Trophoblast cell (in vitro differentiated cells and primary cell): ENCODE results near the gene ANXA4.

ENCODE experiments used
- DNase-seq, 2 donors: peaks; one replicate each; pipeline ENCODE4 v3.0.0-alpha.2; 2016
- H2AFZ ChIP-seq: 2 replicates; pipeline ENCODE4 v1.6.1; 2013; ENCODE audit warnings: low read length, moderate library complexity, mild to moderate bottlenecking; ENCODE audit not compliant: insufficient read depth, poor library complexity
- H2AK5ac ChIP-seq: 2 replicates; pipeline ENCODE4 v1.6.1; 2013; ENCODE audit warnings: mild to moderate bottlenecking, low read length
- H2BK120ac ChIP-seq: 2 replicates; pipeline ENCODE4 v1.6.1; 2013; ENCODE audit warnings: low read length, mild to moderate bottlenecking, moderate library complexity; ENCODE audit not compliant: insufficient read depth, poor library complexity
- H2BK12ac ChIP-seq: 2 replicates; pipeline ENCODE4 v1.6.1; 2013; ENCODE audit warnings: mild to moderate bottlenecking, low read length, moderate library complexity
- H2BK5ac ChIP-seq: 2 replicates; pipeline ENCODE4 v1.6.1; 2013; ENCODE audit warnings: low read length, low read depth, moderate library complexity, mild to moderate bottlenecking; ENCODE audit not compliant: poor library complexity
- H3K14ac ChIP-seq: 2 replicates; pipeline ENCODE4 v1.6.1; 2013; ENCODE audit warnings: mild to moderate bottlenecking, low read length
- H3K18ac ChIP-seq: 2 replicates; pipeline ENCODE4 v1.6.1; 2013; ENCODE audit warnings: mild to moderate bottlenecking, low read length
- H3K23ac ChIP-seq: 2 replicates; pipeline ENCODE4 v1.6.1; 2013; ENCODE audit warnings: low read length
- H3K27ac ChIP-seq: 2 replicates; pipeline ENCODE4 v1.5.1; 2013; ENCODE audit warnings: low read depth, mild to moderate bottlenecking, inconsistent platforms, low read length, moderate library complexity
- H3K27me3 ChIP-seq: 2 replicates; pipeline ENCODE4 v1.6.1; 2013; ENCODE audit warnings: inconsistent platforms, mild to moderate bottlenecking, low read length, moderate library complexity; ENCODE audit not compliant: insufficient read depth
- H3K36me3 ChIP-seq, 2 experiments: 1 replicate in 1 of 2; 2 replicates in 1 of 2; pipeline ENCODE4 v1.6.1; 2013; ENCODE audit warnings: low read length in 2 of 2, mild to moderate bottlenecking in 2 of 2, moderate library complexity in 1 of 2; ENCODE audit not compliant: insufficient read depth in 2 of 2, control insufficient read depth in 1 of 2
- H3K4ac ChIP-seq: 2 replicates; pipeline ENCODE4 v1.6.1; 2013; ENCODE audit warnings: low read depth, mild to moderate bottlenecking, low read length, moderate library complexity
- H3K4me1 ChIP-seq, 2 experiments: 1 replicate in 1 of 2; 2 replicates in 1 of 2; pipeline ENCODE4 v1.6.1; 2013; ENCODE audit warnings: low read length in 2 of 2, mild to moderate bottlenecking in 2 of 2, moderate library complexity in 1 of 2; ENCODE audit not compliant: insufficient read depth in 2 of 2, control insufficient read depth in 1 of 2
- H3K4me2 ChIP-seq: 2 replicates; pipeline ENCODE4 v1.6.1; 2013; ENCODE audit warnings: inconsistent platforms, mild to moderate bottlenecking, low read length, moderate library complexity
- H3K4me3 ChIP-seq: 2 replicates; pipeline ENCODE4 v1.5.1; 2013; ENCODE audit warnings: mild to moderate bottlenecking, low read depth, low read length, inconsistent platforms
- H3K79me1 ChIP-seq: one replicate; pipeline ENCODE4 v1.6.1; 2013; ENCODE audit warnings: low read length
- H3K79me2 ChIP-seq: 2 replicates; pipeline ENCODE4 v1.6.1; 2013; ENCODE audit warnings: low read length, mild to moderate bottlenecking; ENCODE audit not compliant: control insufficient read depth, insufficient read depth, poor library complexity
- H3K9ac ChIP-seq: 2 replicates; pipeline ENCODE4 v1.6.1; 2013; ENCODE audit warnings: mild to moderate bottlenecking, low read length
- H3K9me3 ChIP-seq: 2 replicates; pipeline ENCODE4 v1.6.1; 2013; ENCODE audit warnings: low read depth, mild to moderate bottlenecking, control low read depth, inconsistent platforms, low read length; ENCODE audit not compliant: insufficient read depth
- H4K12ac ChIP-seq: 2 replicates; pipeline ENCODE4 v1.6.1; 2013; ENCODE audit warnings: low read depth, mild to moderate bottlenecking, low read length, moderate library complexity
- H4K8ac ChIP-seq: 2 replicates; pipeline ENCODE4 v1.6.1; 2013; ENCODE audit warnings: low read depth, mild to moderate bottlenecking, low read length, moderate library complexity
- H4K91ac ChIP-seq: one replicate; pipeline ENCODE4 v1.6.1; 2013; ENCODE audit warnings: low read depth, mild to moderate bottlenecking, low read length, moderate library complexity
- WGBS: extraction: QIAGEN DNeasy Blood & Tissue Kit; methylation state at CpG from one replicate; pipeline ENCODE4 v1.1.7; 2013; ENCODE audit warnings: missing lambda C conversion rate; ENCODE audit not compliant: insufficient read length, insufficient coverage; ENCODE audit errors: extremely low coverage; 5-methylcytosine and 5-hydroxymethylcytosine counted together

ANXA4 gene

DNA sequence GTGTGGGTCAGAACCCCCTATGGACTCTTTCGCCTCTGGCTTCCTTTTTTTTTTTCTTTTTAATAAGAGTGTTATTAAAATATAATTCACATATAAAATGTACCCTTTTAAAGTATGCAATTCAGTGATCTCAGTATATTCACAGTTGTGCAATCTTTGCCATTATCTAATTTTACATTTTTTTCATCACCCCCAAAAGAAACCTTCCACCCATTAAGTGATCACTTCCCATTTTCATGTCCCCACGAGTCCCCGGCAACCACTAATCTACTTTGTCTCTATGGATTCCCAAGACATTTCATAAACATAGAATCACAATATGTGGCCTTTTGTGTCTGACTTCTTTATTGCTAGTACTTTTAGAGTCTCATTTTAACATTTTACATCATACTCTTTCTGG lies 38.7 kb upstream of the ANXA4 start:
- no peak overlapping the region for H4K8ac ChIP-seq
- H3K79me2 ChIP-seq: no peaks in the 10 kb centered on the region
- no peak overlapping the region for H3K4me2 ChIP-seq
- H3K4me1 ChIP-seq: no peaks in the 10 kb centered on the region
- no peak overlapping the region for H4K12ac ChIP-seq
- no peaks in the 10 kb centered on the region for H3K36me3 ChIP-seq
- no peak overlapping the region for H3K9ac ChIP-seq
- no peak overlapping the region for H2AK5ac ChIP-seq
- DNase-seq: no peak
- no peaks in the 10 kb centered on the region for H3K79me1 ChIP-seq
- H2BK12ac ChIP-seq: no peak overlapping the region
- H3K27me3 ChIP-seq: no peaks in the 10 kb centered on the region
- no peak overlapping the region for H2AFZ ChIP-seq
- H2BK120ac ChIP-seq: no peak overlapping the region
- H3K4me3 ChIP-seq: no peak overlapping the region
- no peak overlapping the region for H3K27ac ChIP-seq
- H4K91ac ChIP-seq: no peak overlapping the region
- no peak overlapping the region for H3K23ac ChIP-seq
- no peak overlapping the region for H3K4ac ChIP-seq
- no CpG with 5 or more reads among the region's 3 CpGs for WGBS
- no peak overlapping the region for H2BK5ac ChIP-seq
- no peak overlapping the region for H3K18ac ChIP-seq
- H3K14ac ChIP-seq: no peak overlapping the region
- H3K9me3 ChIP-seq: no peaks in the 10 kb centered on the region

DNA sequence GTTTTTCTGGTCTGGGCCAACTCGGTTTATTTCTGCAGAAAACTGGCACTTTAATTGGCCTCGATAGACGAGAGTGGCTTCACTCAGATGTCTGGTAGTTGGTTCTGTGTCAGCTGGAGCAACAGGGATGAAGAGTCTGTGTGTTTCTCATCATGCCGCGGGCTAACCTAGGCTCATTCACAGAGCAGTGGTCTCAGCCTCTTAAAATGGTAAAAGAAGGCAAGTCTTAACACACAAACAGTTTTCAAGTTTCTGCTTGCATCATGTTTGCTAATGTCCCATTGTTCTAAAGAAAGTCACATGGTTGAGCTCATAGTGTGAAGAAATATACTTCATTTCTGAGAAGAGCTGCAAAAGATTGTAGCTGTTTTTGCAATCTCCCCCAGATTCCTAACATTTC lies 37.5 kb upstream of the ANXA4 start:
- Histone ChIP-seq H2BK12ac (no peak overlapping the region), H3K27ac (no peak overlapping the region), H3K14ac (no peak overlapping the region), H4K8ac (no peak overlapping the region), H3K36me3 (no peaks in the 10 kb centered on the region), H3K27me3 (no peaks in the 10 kb centered on the region), H2BK5ac (no peak overlapping the region), H3K79me2 (no peaks in the 10 kb centered on the region), H4K91ac (no peak overlapping the region), H3K4me3 (no peak overlapping the region), H3K18ac (no peak overlapping the region), H2BK120ac (no peak overlapping the region), H3K4me2 (no peak overlapping the region), H3K9ac (no peak overlapping the region), H3K79me1 (peaks cover 2% of the 10 kb centered on the region), H2AFZ (no peak overlapping the region), H3K23ac (no peak overlapping the region), H4K12ac (no peak overlapping the region), H3K4ac (no peak overlapping the region), H3K4me1 (no peaks in the 10 kb centered on the region), H2AK5ac (no peak overlapping the region), H3K9me3 (no peaks in the 10 kb centered on the region)
- no CpG with 5 or more reads among the region's 5 CpGs for WGBS
- DNase-seq: peak in 1 of 2 donors; percentile 20

- Histone ChIP-seq H3K79me2 (no peaks in the 10 kb centered on the region), H3K4ac (no peak overlapping the region), H3K36me3 (no peaks in the 10 kb centered on the region), H3K27me3 (no peaks in the 10 kb centered on the region), H3K9me3 (no peaks in the 10 kb centered on the region), H4K8ac (no peak overlapping the region), H3K4me1 (no peaks in the 10 kb centered on the region), H3K23ac (no peak overlapping the region), H3K18ac (no peak overlapping the region), H2BK120ac (no peak overlapping the region), H3K4me2 (no peak overlapping the region), H3K4me3 (no peak overlapping the region), H4K91ac (no peak overlapping the region), H4K12ac (no peak overlapping the region), H2AFZ (no peak overlapping the region), H3K79me1 (peaks cover 2% of the 10 kb centered on the region), H3K27ac (peak overlapping the region; percentile 68), H2BK12ac (no peak overlapping the region), H3K14ac (no peak overlapping the region), H3K9ac (no peak overlapping the region), H2AK5ac (no peak overlapping the region), H2BK5ac (no peak overlapping the region)
- WGBS: no CpG with 5 or more reads among the region's 5 CpGs
- DNase-seq: peak in 1 of 2 donors; percentile 17
Observed at GRCh38 chr2:69709290-69709689, 32.6 kb upstream of the ANXA4 start.

DNA sequence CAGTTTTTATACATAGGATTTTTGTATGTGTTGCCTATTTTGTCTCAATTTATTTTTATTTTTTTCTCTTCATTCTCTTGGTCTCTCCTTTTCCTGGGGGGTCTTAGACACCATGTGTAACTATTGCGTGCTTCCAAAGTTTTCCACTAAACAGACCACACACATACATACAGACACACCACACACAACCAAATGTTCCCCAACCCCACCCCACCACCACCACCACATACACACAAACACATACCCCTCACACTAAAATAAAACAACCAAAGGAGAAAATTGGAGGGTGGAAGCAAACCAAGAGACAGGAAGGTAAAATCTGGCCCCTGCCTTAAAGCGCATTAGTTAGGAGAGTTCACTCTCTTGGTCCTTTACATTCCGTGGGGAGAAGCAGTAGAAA lies 30.0 kb upstream of the ANXA4 start:
- no peaks in the 10 kb centered on the region for H3K36me3 ChIP-seq
- no peak overlapping the region for H4K8ac ChIP-seq
- no peak overlapping the region for H2BK12ac ChIP-seq
- H3K14ac ChIP-seq: no peak overlapping the region
- H3K79me1 ChIP-seq: peaks cover 2% of the 10 kb centered on the region
- no peaks in the 10 kb centered on the region for H3K27me3 ChIP-seq
- H3K9me3 ChIP-seq: no peaks in the 10 kb centered on the region
- no peak for DNase-seq
- H3K9ac ChIP-seq: no peak overlapping the region
- H3K79me2 ChIP-seq: peaks cover 2% of the 10 kb centered on the region
- no peak overlapping the region for H3K4ac ChIP-seq
- H3K23ac ChIP-seq: no peak overlapping the region
- no peak overlapping the region for H2BK120ac ChIP-seq
- H3K4me2 ChIP-seq: no peak overlapping the region
- H3K27ac ChIP-seq: no peak overlapping the region
- no peak overlapping the region for H2AFZ ChIP-seq
- H3K4me3 ChIP-seq: no peak overlapping the region
- no peak overlapping the region for H4K91ac ChIP-seq
- H4K12ac ChIP-seq: no peak overlapping the region
- H2BK5ac ChIP-seq: no peak overlapping the region
- WGBS: no CpG with 5 or more reads among the region's 3 CpGs
- H3K18ac ChIP-seq: no peak overlapping the region
- H3K4me1 ChIP-seq: peaks cover 0 to 7% of the 10 kb centered on the region in 2 experiments
- H2AK5ac ChIP-seq: no peak overlapping the region
